ENCODE measurements around the gene BAG3. TPM values are rescaled to one million over a fixed set of nuclear protein-coding genes. Genes with fewer than 3 reads are reported as not detected.

Gene BAG3
- total and polyA plus RNA-seq, 2 of the 8 experiments (the other 6 are each of a cell fraction or from before 2014, with no cell fraction given) = 3.5 to 13.3 TPM

GRCh38 chr10:119670717-119671116 lies 19.5 kb downstream of the BAG3 start:
- Histone ChIP-seq H3K14ac (ENCODE audit: insufficient read length) (no peak overlapping the region), H3K79me2 (ENCODE audit: control insufficient read depth in 1 of 2, insufficient read depth in 2 of 2, low read length in 2 of 2) (no peaks in the 10 kb centered on the region), H3K36me3 (ENCODE audit: control insufficient read depth in 2 of 4, insufficient read depth in 4 of 4, low read length in 3 of 4) (peaks cover 0 to 8% (median 2%) of the 10 kb centered on the region in 4 experiments; a peak in 5 of 8 replicates), H3K56ac (replicated peaks; ENCODE audit: insufficient read length, low read depth, low read length) (no peak overlapping the region), H3K27ac (ENCODE audit: low read depth, low read length) (no peak overlapping the region), H2BK120ac (replicated peaks; ENCODE audit: low read depth, low read length) (no peak overlapping the region), H2BK5ac (ENCODE audit: low read depth, low read length) (no peak overlapping the region), H3K23me2 (ENCODE audit: low read depth, low read length) (no peaks in the 10 kb centered on the region), H3K9ac (replicated peaks in 1 of 4; ENCODE audit: extremely low read depth in 1 of 4, low read depth in 3 of 4, low read length in 3 of 4) (no peak overlapping the region), H3K4me2 (ENCODE audit: insufficient read depth in 1 of 2, low read depth in 2 of 2, low read length in 2 of 2) (no peak overlapping the region), H4K20me1 (replicated peaks in 1 of 2; ENCODE audit: control insufficient read depth in 1 of 2, insufficient read depth in 2 of 2, low read length in 2 of 2) (no peaks in the 10 kb centered on the region), H2BK15ac (ENCODE audit: low read length) (no peak overlapping the region), H3K4ac (replicated peaks; ENCODE audit: insufficient read length, low read depth, low read length) (no peak overlapping the region), H3K23ac (ENCODE audit: insufficient read length) (no peak overlapping the region), H2AFZ (ENCODE audit: low read length) (no peak overlapping the region), H3K4me3 (ENCODE audit: extremely low read depth in 1 of 4, insufficient read depth in 2 of 4, low read depth in 3 of 4, low read length in 4 of 4) (no peak overlapping the region), H3K18ac (ENCODE audit: extremely low read depth, low read length) (no peak overlapping the region), H2BK20ac (ENCODE audit: low read length) (no peak overlapping the region), H2BK12ac (ENCODE audit: low read depth, low read length) (no peak overlapping the region), H4K8ac (ENCODE audit: extremely low read depth, insufficient read depth, low read length) (no peak overlapping the region), H3K9me3 (ENCODE audit: insufficient read depth in 2 of 2, low read depth in 1 of 2, low read length in 1 of 2) (no peaks in the 10 kb centered on the region), H3K27me3 (replicated peaks in 1 of 4; ENCODE audit: control insufficient read depth in 3 of 4, extremely low read depth in 1 of 4, insufficient read depth in 3 of 4, low read length in 3 of 4) (no peaks in the 10 kb centered on the region), H2AK5ac (ENCODE audit: low read depth, low read length) (no peak overlapping the region), H3K79me1 (ENCODE audit: low read depth, low read length) (peaks cover 8% of the 10 kb centered on the region), H4K91ac (replicated peaks; ENCODE audit: insufficient read length, low read length) (no peak overlapping the region), H4K5ac (ENCODE audit: insufficient read length, low read depth, low read length) (no peak overlapping the region), H3K4me1 (replicated peaks in 1 of 4; ENCODE audit: control insufficient read depth in 3 of 4, insufficient read depth in 4 of 4, low read length in 3 of 4) (peaks cover 10 to 17% (median 13%) of the 10 kb centered on the region in 4 experiments)
- DNase-seq (ENCODE audit: low read depth in 1 of 2, low spot score in 2 of 2) (no peak), FAIRE-seq (no peak)
- 98% methylated on average over 3 of the region's 3 CpGs; no CpG with 5 or more reads in 1 of the 2 experiments for WGBS, 2 experiments (ENCODE audit: extremely low coverage in 1 of 2, insufficient coverage in 1 of 2, insufficient read length in 1 of 2, insufficient replicate concordance in 2 of 2, low coverage in 1 of 2, low lambda C conversion rate in 2 of 2, missing lambda C conversion rate in 1 of 2)
- CTCF ChIA-PET (ENCODE audit: partially characterized antibody) = interaction anchor here (0.5 to 2.6 kb wide), 8 partner anchors 10 to 62 kb away, joined by 3 to 8 read pairs (median 4); no protein-coding TSS in a partner anchor
- POLR2A ChIA-PET (ENCODE audit: partially characterized antibody) = interaction anchor here (1.3 to 3.4 kb wide), 2 partner anchors 16 to 17 kb away, joined by 4 to 11 read pairs; no protein-coding TSS in a partner anchor
- TF ChIP-seq BACH1 (IDR thresholded peaks at IDR 0.05; ENCODE audit: low read length) (no peak), HDAC6 (IDR thresholded peaks at IDR 0.05; ENCODE audit: low read depth, low read length) (no peak), USF2 (IDR thresholded peaks at IDR 0.05; ENCODE audit: low read length) (no peak), TEAD4 (IDR thresholded peaks at IDR 0.05; ENCODE audit: low read depth, low read length) (no peak), EZH2 (IDR thresholded peaks at IDR 0.05; ENCODE audit: low read depth, low read length, severe bottlenecking) (no peak), EP300 (IDR thresholded peaks at IDR 0.05; ENCODE audit: borderline replicate concordance in 1 of 2, low read depth in 2 of 2, low read length in 2 of 2) (no peak), NANOG (IDR thresholded peaks at IDR 0.05; ENCODE audit: insufficient read depth, low read depth, low read length, poor library complexity, severe bottlenecking) (no peak), POLR2AphosphoS5 (IDR thresholded peaks at IDR 0.05; ENCODE audit: low read depth, low read length) (no peak), EGR1 (IDR thresholded peaks at IDR 0.05; ENCODE audit: borderline replicate concordance, low read depth, low read length) (no peak), SP4 (IDR thresholded peaks at IDR 0.05; ENCODE audit: low read length) (no peak), SUZ12 (IDR thresholded peaks at IDR 0.05; ENCODE audit: low read length) (no peak), E2F6 (IDR thresholded peaks at IDR 0.05) (no peak), ASH2L (IDR thresholded peaks at IDR 0.05; ENCODE audit: low read length) (no peak)

Measured in H1 (cell line).